SKM-1 treated with dmso at 0.1 percent for 144 hours (cell line): Measurements from ENCODE around the gene WDR45B.
A peak's percentile ranks its signal among the peaks of the same experiment; 100 is the strongest.
"Not testable (repeated sequence)": the region's sequence is repeated elsewhere in the genome, so short reads cannot be mapped to it uniquely, and the experiment has no call there.

Experiments
- DNase-seq: peaks from one replicate; lab custom pipeline; 2025; ENCODE audit not compliant: unreplicated experiment; lab: John Stamatoyannopoulos, UW

The WDR45B gene

GRCh38 chr17:82658331-82658730, 10.1 kb upstream of the WDR45B start:
- DNase-seq: no peak

GRCh38 chr17:82657926-82658325, 9.7 kb upstream of the WDR45B start:
- no peak for DNase-seq

- DNase-seq: no peak
Observed at GRCh38 chr17:82656266-82656665, 8.0 kb upstream of the WDR45B start.

- no peak for DNase-seq
Observed at GRCh38 chr17:82655523-82655922, 7.3 kb upstream of the WDR45B start.

GRCh38 chr17:82655038-82655479, 6.8 kb upstream of the WDR45B start:
- DNase-seq: peak; percentile 24

- DNase-seq: not testable (repeated sequence)
Observed at GRCh38 chr17:82654611-82655010, 6.4 kb upstream of the WDR45B start.

GRCh38 chr17:82653651-82654528, 5.6 kb upstream of the WDR45B start:
- DNase-seq: no peak

GRCh38 chr17:82650723-82651122, 2.5 kb upstream of the WDR45B start:
- DNase-seq: no peak

GRCh38 chr17:82649501-82650261, 1.4 kb upstream of the WDR45B start:
- DNase-seq: no peak

- peak; percentile 22 for DNase-seq
Observed at GRCh38 chr17:82648742-82649331, 593 bp upstream of the WDR45B start.

GRCh38 chr17:82647593-82648164, 565 bp downstream of the WDR45B start:
- DNase-seq: no peak

- no peak for DNase-seq
Observed at GRCh38 chr17:82645516-82645915, 2.7 kb downstream of the WDR45B start.

GRCh38 chr17:82644148-82644547, 4.1 kb downstream of the WDR45B start:
- DNase-seq: no peak

GRCh38 chr17:82642022-82642421, 6.2 kb downstream of the WDR45B start:
- no peak for DNase-seq

- DNase-seq: no peak
Observed at GRCh38 chr17:82640036-82640435, 8.2 kb downstream of the WDR45B start.

- DNase-seq: no peak
Observed at GRCh38 chr17:82639628-82640027, 8.6 kb downstream of the WDR45B start.

- DNase-seq: no peak
Observed at GRCh38 chr17:82638183-82638773, 10.0 kb downstream of the WDR45B start.

GRCh38 chr17:82636626-82637598, 11.3 kb downstream of the WDR45B start:
- no peak for DNase-seq

- no peak for DNase-seq
Observed at GRCh38 chr17:82633343-82633742, 14.9 kb downstream of the WDR45B start.

GRCh38 chr17:82632451-82632850, 15.8 kb downstream of the WDR45B start:
- no peak for DNase-seq
